ENCODE results near the gene TANC1. TPM values are rescaled to one million over a fixed set of nuclear protein-coding genes. Genes with fewer than 3 reads are reported as not detected.

Gene TANC1
- total and polyA plus RNA-seq, 2 donors (not counting 3 experiments of a cell fraction or from before 2014, with no cell fraction given), result 58.9 to 99.4 TPM

DNA sequence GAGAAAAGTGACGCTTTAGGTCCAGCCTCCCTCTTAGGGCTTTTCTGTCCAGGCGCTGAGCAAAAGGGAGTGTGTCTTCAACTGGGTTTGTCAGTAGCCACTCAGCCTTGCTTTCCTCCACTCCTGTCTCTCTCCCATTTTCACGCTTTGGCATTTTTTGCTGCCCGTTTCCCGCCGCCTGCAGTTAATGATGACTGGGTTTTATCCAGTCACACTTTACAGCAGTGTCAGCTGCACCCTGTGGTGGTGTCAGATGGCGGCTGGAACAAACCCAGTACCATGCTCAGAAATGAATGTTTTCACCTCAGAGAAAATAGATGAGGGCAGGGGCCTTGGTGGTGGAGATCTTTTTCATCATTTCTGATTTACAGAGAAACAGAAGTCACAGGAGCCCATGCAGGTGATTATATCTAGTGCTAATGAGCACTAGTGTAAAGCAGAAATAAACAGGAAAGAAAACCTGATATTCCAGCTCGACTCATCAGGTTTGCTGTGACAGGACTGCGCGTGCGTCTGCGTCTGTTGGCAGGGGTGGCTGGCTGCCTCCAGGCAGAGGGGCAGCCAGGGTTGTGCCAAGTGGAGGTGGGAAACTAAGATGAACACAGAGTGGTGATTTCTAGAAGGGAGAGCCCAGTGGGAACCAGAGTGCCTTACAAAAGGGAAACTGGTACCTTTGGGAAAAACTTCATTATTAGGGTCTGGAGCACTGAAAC is 139.9 kb downstream of the TANC1 start:
- no peaks in the 10 kb centered on the region for H3K27me3 ChIP-seq (ENCODE audit: control insufficient read depth in 2 of 2, insufficient read depth in 2 of 2, low read length in 2 of 2)
- no TSS peak for BruUV-seq (replicated peaks)
- no peaks in the 10 kb centered on the region for H4K20me1 ChIP-seq (replicated peaks; ENCODE audit: control insufficient read depth, extremely low read depth, insufficient read depth, low read length)
- no peaks in the 10 kb centered on the region for H3K9me1 ChIP-seq (replicated peaks; ENCODE audit: control insufficient read depth, extremely low read depth, insufficient read depth, low read length)
- no peak overlapping the region for H3K4me2 ChIP-seq (ENCODE audit: insufficient read depth, low read length)
- no peak for TF ChIP-seq POLR2A (IDR thresholded peaks at IDR 0.05; ENCODE audit: low read depth, low read length)
- no peak for TF ChIP-seq EZH2 (IDR thresholded peaks at IDR 0.05; ENCODE audit: borderline replicate concordance, low read depth, low read length, severe bottlenecking)
- no peak for TF ChIP-seq GATA2 (IDR thresholded peaks at IDR 0.05; ENCODE audit: insufficient read depth, insufficient read length, low read depth, low read length)
- TF ChIP-seq MYC (IDR thresholded peaks at IDR 0.05; ENCODE audit: low read depth, low read length), result no peak
- no peak for TF ChIP-seq JUN (IDR thresholded peaks at IDR 0.05; ENCODE audit: borderline replicate concordance, insufficient read depth, insufficient read length, low read depth)
- TF ChIP-seq FOS (IDR thresholded peaks at IDR 0.05; ENCODE audit: borderline replicate concordance, insufficient read depth, low read length), result no peak
- TF ChIP-seq CTCF (IDR thresholded peaks at IDR 0.05; ENCODE audit: extremely low read depth in 1 of 2, insufficient read depth in 1 of 2, low read depth in 1 of 2, low read length in 2 of 2), result no peak
- no peak for TF ChIP-seq MAX (IDR thresholded peaks at IDR 0.05; ENCODE audit: insufficient read depth, insufficient read length)
- ChIA-PET CTCF (interaction anchor here (1.8 to 2.0 kb wide), 2 partner anchors 8 to 77 kb away, joined by 6 to 8 read pairs; no protein-coding TSS in a partner anchor), POLR2A (no interaction called here)
- FAIRE-seq (no peak), DNase-seq (ENCODE audit: low read depth, low spot score) (no peak)
- H3K27ac ChIP-seq (ENCODE audit: insufficient read depth, low read depth, low read length), result no peak overlapping the region
- H3K36me3 ChIP-seq (ENCODE audit: control insufficient read depth in 2 of 2, extremely low read depth in 1 of 2, insufficient read depth in 2 of 2, low read length in 2 of 2), result peaks cover 0 to 12% of the 10 kb centered on the region in 2 experiments
- H3K4me1 ChIP-seq (ENCODE audit: control insufficient read depth, extremely low read depth, insufficient read depth, low read length), result peaks cover 14% of the 10 kb centered on the region
- no peak overlapping the region for H3K9ac ChIP-seq (replicated peaks; ENCODE audit: extremely low read depth, insufficient read depth, low read length)
- H3K4me3 ChIP-seq (replicated peaks in 1 of 3; ENCODE audit: insufficient read depth in 1 of 3, low read depth in 1 of 3, low read length in 3 of 3), result no peak overlapping the region
- intact Hi-C loops (cut with micrococcal nuclease) (no loop called here), dilution Hi-C loops (cut with MboI; ENCODE audit: extremely low pct_ligation_motif_present, low sequenced_read_pairs) (no loop called here)
- H3K9me3 ChIP-seq (replicated peaks; ENCODE audit: control insufficient read depth, insufficient read depth, low read length), result no peaks in the 10 kb centered on the region
- peaks cover 38% of the 10 kb centered on the region for H3K79me2 ChIP-seq (ENCODE audit: control insufficient read depth, insufficient read depth, low read length)
- no peak overlapping the region for H2AFZ ChIP-seq (ENCODE audit: low read depth, low read length)
